ENCODE results near the gene SUN2.

SUN2 gene

DNA sequence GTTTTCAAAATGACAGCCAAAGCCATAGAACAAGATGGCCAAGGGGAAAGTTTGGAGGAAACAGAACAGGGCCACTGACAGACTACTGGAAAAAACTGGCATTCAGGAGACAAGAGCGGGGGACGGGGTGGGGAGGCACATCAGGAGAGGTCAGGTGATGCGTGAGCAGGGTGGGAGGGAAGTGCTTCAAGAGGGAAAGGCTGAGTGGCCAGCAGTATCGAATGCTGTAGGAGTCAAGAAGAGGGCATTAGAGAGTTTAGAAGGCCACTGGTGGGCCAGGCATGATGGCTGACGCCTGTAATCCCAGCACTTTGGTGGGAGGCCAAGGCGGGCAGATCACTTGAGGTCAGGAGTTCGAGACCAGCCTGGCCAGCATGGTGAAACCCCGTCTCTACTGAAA is 41.9 kb downstream of the SUN2 start:
- DNase-seq: no peak

DNA sequence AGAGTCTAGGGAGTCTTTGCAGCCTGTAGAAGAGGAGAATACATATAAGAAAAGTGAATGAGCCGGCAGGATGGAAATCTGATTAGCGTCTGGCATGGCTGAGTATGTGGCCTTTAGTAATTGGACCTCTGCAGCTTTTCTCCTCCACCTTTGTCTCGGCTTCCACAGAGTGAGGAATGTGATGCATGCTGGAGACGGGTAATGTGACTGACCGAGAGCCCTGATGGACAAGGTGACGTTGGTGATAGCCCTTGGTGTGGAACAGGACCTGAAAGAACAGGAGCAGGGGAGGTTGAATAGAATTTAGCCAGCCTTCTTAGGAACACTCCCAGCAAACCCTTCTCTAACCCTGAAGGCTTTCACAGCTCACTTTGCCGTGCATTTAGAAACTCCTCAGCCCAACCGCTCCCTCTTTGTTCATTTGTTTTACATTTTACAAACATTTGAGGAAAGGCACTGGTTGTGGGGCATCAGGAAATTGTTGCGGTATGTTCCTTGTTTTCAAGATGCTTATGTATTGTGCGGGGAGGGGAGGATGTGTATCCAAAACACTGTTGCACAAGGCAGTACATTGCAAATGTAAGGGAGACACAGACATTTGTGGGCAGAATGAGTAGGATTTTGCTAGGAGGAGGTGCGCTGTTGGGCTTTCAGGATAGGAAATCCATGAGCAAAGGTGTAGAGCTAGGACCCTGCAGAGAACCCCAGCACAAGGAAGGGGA is 43.2 kb downstream of the SUN2 start:
- DNase-seq: no peak

DNA sequence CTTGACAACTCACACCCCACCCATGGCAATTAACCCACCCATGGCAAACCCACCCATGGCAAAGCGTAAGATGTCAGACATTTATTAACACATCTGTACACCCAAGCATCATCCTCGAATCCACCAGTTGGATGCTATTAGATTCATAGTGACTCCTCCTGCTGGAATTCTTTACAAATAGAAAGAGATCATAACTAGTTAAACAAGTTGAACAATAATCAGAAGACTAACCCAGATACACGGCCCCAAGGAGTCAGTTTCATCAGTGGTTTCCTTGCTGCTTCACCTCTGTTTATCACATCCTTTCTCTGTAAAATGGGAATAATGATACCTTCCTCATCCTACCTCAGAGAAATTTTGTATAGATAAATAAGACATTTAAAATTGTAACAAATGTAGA is 44.9 kb downstream of the SUN2 start:
- no peak for DNase-seq

DNA sequence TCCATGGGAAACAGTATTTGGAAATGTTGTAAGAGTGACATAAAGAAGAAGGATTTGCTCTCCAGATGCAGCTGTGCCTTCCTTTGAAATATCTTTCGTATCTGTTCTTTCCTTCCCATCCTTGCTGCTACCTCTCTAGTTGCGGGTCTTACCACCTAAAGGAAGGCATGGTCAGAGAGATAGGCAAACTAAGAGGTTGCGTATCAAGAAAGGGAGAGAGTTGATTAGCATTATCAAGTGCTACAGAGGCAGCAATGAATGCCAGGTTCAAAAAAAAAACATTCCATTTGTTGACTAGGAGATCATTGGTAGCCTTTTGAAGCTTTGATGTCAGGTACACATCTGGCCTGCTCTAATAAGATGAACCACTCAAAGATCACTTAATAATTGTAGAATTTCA is 45.4 kb downstream of the SUN2 start:
- DNase-seq: no peak

DNA sequence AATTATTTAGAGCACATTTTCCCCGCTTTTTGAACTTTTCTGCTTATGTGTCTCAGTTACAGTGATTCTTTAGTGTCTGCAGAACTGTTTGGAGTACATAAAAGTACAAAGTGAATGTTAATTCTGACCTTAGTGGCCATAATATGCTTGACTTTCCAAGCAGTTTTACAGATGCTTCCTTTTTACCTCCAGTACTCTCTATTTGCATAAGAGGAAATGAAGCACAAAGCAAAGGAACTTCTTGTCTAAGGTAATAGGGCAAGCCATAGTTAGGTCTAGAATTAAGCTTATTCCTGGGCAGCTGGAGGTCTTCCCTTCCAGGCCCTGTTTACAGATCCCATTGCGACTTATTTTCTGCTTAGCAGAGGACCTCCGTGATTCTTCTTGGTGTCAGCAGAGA is 46.5 kb downstream of the SUN2 start:
- DNase-seq: no peak

DNA sequence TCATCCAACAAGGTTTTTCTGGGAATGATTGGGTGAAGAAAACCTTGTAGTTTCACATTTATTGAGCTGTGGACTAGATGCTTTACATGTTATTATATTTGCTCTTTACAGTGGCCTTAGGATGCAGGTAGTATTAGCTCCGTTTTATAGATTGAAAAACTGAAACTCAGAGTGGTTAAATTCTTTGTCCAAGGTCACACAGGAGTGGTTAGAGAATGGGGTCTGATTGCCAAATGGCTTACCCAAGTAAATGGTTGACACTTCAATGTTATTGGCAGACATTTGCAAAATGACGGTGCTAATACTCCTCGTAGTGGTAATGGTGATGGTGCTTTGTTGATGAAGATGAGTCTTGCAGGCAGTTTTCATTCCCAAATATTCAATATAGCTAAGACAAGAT is 47.8 kb downstream of the SUN2 start:
- DNase-seq: no peak

DNA sequence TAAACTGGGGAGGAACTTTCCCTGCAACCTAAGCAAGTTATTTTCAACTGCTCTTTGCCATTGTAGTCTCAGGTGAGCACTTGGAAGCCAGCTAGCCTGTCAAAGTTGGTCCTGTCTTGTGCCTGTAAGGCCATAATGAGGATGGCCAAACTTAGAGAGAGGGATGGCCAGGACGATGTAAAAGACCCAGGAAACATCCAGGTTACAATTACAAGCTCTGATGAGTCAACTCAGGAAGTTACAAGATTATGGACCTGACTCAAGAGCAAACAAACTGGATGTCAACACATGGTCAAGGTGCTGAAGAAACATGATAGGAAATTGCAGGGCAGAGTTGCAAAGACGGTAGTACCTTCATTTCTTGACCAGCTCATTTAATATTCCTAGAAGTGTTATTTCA is 48.5 kb downstream of the SUN2 start:
- no peak for DNase-seq

DNA sequence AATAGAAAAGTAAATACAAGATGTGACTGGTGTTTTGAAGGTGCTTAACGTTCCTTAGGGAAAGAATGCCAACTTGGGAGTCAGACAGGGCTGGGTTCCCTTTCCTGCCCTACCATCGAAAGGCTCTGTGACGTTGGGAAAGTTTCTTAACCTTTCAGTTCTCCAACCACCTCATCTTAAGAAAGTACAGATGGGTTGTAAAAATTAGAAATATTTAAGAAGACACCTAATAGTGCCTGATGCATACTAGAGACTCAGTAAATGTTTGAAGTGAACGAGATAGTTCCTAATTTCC is 49.0 kb downstream of the SUN2 start:
- DNase-seq: no peak

DNA sequence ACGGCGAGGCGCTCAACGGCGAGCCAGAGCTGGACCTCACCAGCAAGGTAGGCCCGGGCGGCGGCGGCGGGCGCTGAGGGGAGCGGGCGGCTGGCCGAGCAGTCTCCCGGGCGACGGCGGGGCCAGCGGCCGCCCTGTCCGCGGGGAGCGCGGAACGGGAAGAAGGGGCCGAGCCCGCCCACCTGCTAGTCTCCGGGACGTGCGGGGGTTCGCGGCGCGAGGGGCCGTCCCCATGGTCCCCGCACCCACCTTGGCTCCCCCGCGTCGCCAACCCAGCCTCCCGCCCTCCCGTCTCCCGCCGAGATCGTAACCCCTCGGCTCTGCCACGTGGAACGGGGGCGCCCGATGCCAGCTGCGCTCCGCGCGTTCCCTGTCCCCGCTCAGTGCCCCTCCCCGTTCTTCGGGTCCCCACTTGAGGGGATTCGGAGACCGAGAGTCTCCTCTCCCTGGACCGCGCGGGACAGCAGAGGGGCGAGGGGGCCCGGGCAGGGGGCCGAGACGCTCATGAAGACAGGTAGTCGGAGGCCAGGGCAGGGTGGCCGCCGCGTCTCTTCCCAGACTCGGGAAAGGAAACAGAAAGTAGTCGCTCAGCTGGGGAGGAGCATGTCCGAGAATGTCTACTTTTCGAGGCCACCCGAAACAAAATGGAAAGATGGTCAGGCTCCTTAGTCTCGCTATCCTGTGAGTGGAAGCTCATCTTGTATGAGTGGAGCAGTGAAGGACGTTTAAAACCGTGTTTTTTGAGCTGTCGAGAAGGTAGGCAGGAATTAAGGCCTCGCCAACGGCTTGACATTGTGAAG is 49.5 kb downstream of the SUN2 start:
- peak; percentile 70 for DNase-seq

DNA sequence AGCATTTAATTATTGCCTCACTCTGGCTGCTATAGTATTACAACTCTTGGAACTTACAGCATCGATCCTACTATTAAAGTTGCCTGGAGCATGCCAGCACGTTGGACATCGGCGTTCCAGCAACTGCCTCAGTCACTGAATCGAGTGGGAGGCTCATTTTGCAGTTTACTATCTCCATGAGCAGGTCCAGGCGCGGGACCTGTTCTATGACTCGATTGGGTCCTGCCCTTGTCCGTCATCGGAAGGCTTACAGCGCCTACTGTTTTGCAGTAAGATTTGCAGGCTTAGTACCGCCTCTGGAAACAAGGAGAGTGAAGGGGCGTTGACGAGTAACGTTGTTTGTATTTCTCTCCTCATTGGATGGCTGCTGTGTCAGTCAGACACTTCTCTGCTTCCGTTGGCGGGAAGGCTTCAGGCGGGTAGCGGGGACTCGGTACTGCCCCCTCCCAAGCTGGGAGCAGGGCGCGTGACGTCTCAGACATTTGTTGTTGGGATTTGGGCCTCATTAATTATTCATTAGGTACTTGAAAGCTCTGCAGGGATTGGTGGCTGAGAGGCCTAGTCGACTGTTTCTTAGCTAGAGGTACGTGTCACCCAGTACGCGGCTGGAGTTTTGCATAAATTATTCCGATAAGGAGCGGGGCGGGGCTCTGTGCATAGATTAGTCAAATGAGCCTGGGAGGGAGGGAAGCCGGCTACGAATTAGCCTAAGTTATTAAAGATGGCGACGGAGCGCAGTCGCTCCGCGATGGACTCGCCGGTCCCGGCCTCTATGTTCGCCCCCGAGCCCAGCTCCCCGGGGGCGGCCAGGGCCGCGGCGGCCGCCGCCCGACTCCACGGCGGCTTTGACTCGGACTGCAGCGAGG is 50.3 kb downstream of the SUN2 start, which contains the start of gene GTPBP1:
GTPBP1 (plus strand) TSS at position 710 of the 866 bp plus-strand sequence; CDS start at position 722, 12 bp downstream.
- DNase-seq: peak; percentile 96

DNA sequence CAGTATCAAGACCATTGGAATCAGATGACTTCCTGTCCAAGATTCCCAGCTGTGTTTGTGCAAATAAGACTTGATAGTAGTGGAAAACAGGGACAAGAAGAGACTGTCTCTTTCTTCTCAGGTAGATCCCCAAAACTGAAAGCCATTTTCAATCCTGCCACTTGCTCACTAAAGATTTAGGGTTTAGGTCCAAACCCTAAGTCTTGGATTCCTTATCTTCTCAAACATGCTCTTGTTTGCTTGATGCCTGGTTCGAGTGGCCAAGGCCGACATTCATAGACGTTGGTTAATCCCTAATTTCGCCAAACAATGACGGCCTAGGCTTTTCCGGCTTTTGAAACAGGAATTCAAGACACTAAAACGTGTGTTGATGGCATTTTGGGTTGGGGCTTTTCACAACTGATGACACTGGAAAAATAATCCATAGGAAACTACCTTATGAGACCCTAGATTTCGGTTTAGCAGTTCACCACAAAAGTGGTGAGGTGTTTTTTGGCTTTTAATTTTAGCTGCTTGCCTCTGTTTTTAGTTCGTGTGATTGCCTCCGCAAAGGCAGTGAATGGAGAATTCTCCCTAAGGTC is 51.1 kb downstream of the SUN2 start:
- no peak for DNase-seq

DNA sequence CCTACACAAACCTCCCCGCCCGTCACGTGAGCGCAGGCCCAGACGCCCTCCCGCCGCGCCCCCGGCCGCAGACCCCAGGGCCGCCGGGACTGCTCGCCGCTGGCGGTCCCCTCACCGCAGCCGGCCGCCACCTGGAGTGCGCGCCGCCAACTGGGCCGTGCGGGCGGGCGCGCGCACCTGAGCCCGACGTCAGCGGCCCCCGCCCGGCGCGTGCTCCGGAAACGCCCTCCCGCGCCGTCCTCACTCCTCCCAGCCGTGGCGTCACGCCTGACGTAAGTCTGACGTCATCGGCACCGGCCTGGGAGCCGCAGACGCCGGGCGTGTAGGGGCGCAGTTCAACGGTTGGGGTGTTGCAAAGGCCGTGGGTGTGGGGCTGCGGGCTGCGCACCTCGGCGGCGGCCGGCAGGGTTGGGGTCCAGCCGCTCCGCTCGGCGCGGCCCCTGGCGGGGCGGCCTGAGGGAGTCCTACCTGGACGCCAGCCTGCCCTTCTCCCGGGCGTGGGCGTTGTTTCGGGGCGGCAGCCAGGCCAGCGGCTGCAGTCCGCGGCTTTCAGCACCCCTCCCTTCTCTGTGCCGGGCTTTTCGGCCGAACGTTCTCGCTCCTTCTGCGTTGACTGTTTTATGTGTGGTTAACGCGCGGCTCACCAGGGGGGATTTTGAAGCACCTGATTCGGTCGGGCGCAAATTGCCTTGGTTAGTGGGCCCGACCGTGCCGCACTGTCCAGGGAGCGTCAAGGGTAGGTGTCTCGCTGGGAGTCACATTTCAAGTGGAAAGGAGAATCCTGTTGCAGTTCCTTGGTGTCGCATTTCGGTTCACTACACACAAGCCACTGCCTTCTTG is 54.8 kb downstream of the SUN2 start, which contains the start of gene JOSD1:
JOSD1 (minus strand) TSS at position 155 of the 840 bp plus-strand sequence. CDS start 956 bp downstream, outside the sequence.
- DNase-seq: peak; percentile 97

DNA sequence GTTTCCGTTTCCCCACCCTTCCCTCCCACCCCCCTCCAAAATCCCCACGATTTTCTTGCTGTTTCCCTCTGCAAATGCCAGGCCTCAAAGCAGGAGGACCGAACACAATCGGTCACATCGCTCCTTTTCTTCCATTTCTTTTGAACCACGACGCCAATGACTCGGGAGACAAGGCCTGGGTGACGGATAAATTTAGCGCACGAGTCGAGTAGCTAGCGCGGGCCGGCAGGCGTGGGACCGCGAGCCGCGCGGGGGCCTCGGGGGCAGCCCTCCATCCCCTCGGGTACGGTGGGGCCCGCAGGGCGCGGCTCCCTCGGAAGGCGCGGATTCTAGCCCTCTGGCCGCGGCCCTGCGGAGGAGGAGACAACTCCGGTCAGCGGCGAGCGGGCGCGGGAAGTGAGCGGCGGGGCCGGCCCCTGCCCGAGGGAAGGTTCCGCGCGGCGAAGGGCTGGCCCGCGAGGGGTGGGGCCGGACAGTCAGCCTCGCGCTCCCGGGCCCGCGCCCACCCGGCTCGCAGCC is 55.5 kb downstream of the SUN2 start:
- DNase-seq: no peak

DNA sequence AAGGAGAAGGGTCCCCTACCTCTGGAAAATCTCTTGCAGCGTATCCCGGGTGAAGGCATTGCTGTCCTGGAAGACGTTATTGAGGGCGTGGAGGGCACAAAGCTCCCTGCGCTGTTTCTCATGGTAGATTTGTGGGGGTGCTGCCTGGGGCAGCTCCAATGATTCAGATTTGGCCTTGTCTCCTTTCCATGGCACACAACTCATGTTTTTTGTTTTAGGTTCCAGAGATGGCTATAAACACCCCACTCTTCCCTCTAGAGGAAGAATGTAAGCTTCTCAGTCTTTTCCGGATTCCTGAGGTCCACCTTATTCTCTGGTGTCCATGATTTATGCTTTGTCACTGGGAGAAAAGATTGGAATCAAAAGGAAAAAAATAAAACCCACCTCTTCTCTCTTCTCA is 56.0 kb downstream of the SUN2 start:
- DNase-seq: no peak

DNA sequence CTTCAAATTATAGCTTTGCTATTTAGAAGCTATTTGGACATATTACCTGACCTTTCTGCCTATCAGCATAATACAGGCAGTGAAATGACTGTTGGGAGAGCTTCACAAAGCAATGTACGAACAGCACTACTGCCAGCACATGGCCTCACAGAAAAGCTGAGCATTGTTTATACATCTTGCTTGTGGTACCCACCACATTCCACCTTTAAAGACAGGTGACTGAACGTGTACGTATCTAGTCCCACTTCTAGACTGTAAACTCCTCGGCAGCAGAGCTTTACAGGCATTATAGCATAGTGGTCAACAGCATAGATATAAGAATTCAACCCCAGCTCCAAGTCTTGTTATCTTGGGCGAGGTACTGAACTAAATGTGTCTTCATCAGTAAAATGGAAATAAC is 56.7 kb downstream of the SUN2 start:
- DNase-seq: no peak

DNA sequence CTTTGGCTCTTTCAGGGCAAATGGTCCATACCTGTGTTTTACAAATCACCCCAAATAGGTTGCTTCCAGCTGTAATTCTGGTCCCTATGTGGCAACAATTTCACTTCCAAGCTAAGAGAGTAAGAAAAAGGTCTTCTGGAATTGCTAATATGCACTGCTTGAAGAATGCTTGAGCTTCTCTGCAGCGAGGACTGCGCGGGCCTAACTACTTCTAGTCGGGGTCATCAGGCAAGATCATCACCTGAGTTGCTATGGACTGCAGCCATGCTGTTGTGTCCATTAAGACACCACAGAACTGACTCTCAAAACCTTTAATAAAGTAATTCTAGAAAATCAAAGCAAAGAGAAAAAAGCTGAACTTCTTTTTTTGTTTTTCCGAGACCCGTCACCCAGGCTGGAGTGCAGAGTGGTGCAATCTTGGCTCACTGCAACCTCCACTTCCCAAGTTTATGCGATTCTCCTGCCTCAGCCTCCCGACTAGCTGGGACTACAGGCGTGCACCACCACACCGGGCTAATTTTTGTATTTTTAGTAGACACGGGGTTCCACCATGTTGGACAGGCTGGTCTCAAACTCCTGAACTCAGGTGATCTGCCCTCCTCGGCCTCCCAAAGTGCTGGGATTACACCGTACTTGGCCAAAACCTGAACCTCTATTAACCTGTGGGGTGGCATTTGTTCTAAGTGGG is 57.2 kb downstream of the SUN2 start:
- DNase-seq: no peak

DNA sequence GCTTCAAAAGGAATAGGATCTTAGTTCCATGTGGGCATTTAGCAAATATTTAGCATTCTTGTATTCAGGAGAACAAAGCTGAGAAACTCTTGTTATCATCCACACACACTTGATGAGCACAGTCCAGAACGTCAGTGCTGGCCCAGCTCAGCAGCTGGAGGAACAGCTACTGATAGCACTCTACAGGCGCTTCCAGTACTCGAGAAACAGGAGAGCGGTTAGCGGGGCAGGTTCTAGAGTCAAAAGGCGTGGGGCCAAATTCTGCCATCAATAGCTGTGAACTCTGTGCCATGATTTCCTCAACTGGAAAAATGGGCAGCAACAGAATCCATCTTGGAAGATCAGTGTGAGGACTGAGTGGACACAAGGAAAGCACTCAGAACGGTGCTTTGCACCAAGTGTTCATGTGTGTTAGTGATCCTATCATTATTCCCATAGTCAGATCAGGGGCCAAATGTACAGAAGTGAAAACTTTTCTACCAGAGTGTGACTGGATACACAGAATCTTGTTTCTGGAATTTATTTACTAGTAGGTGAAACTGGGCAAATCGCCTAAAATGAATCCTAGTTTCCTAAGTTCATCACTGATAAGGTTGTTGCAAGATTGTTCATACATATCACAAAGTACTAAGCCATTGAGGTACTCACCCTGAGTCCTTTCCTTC is 58.2 kb downstream of the SUN2 start:
- DNase-seq: no peak

DNA sequence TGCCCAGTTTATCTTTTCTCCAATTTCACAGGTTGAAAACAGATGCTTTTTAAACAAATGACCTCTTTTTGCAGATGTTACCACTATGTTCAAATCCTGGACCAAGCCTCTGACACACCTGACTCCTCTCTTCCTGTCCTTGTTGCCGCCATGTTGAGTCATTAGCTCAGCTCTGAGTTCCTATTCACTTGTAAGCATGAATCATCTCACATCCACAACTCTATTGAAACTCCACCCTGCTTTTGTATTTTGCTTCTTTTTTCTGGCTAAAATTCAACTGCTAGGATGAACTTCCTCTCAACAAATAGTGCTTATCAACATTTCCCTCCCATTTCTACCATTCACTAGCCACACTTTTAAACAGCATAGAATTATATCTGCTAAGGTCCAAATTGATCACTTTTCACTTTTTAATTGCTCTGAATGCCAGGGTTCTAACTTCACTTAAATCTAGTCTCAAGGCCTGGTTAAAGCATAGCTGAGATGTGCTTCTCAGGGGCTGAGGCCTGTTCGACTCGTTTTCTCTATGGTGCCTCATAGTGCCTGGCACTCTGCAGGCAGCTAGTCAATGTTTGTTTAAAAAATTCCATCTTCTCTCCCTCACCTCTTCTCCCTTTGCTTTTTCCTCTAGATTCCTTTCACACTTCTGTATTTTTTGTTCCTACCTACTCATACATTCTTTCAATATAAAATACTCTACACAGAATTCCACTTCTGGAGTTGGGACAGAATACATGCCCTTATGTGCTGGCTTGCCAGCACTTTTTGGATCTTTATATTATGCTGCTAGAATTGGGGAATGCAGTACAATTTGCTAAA is 59.0 kb downstream of the SUN2 start:
- no peak for DNase-seq

DNA sequence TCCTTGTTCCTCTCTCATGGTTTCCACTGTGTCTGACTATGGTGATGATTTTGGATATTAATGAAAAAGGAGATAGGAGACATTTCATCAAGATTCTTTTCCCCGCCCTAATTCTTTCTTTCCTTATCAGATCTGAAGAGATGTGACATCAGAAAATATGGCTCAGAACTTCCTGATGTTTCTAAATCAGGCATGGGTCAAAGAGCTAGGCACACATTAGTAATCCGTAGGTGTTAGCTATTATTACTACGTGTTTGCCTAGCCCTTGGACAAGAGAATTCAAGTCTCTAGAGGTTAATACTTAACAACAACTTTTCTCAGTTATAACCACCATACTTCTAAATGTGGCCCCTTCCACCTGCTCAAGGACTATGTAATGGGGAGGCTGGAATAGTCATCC is 60.9 kb downstream of the SUN2 start:
- DNase-seq: no peak

DNA sequence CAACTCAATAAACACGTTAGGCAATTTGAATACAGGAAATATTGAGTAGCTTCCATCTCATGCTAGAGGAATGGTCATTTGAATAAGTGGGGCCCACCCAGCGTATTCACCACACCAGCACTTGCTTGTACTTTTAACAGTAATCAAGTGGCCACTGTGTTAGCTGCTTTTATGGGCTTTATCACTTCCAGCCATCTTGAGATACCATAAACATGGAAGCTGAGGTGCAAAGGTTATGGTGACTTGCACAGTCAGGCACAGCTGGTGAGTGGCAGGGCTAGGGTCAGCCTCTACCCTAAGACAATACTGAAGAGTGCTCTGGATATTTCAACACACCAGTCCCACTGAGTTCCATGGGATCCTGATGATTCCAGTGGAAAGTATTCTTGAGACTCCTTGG is 61.7 kb downstream of the SUN2 start:
- DNase-seq: no peak

Measured in right forelimb (tissue), 1 donor.